22Rv1 (cell line): Measurements from ENCODE around the gene OPN1MW.

Experiments
- CTCF ChIP-seq: fragments of 450-650 bp; IDR thresholded peaks from 2 replicates; pipeline ENCODE4 v1.5.1; 2017; ENCODE audit warnings: mild to moderate bottlenecking
- ZFX ChIP-seq: fragments of 450-650 bp; IDR thresholded peaks from 2 replicates; pipeline ENCODE4 v1.6.1; 2017; ENCODE audit warnings: antibody characterized with exemption, borderline replicate concordance

- TF ChIP-seq CTCF, result no peak
- no peak for TF ChIP-seq ZFX
These were observed 41.7 kb upstream of the OPN1MW start for GRCh38 chrX:154140742-154141141.
